CD14-positive monocyte (primary cell): ENCODE data around the gene PTCD3. TPM values are rescaled to one million over a fixed set of nuclear protein-coding genes. Genes with fewer than 3 reads are reported as not detected.

ENCODE experiments used
- DNase-seq, 3 donors: peaks; one replicate each; pipeline ENCODE4 v3.0.0-alpha.2; 2011 to 2022
- H2AFZ ChIP-seq: 2 replicates; pipeline ENCODE4 v1.6.0; 2012; ENCODE audit warnings: mild to moderate bottlenecking, low read depth, low read length, inconsistent platforms; ENCODE audit not compliant: insufficient read depth, poor library complexity, severe bottlenecking
- H3K27ac ChIP-seq, 2 donors: 1 replicate in 1 of 2; 2 replicates in 1 of 2; pipeline ENCODE4 v1.5.1; 2012 to 2013; ENCODE audit warnings: low read length in 2 of 2, control low read depth in 1 of 2, inconsistent platforms in 1 of 2, low read depth in 1 of 2, mild to moderate bottlenecking in 1 of 2
- H3K27me3 ChIP-seq, 2 donors: one replicate each; pipeline versions ENCODE4 v1.6.0 to v1.6.1; 2011 to 2013; ENCODE audit warnings: low read length in 2 of 2; ENCODE audit not compliant: control insufficient read depth in 2 of 2, insufficient read depth in 2 of 2
- H3K36me3 ChIP-seq, 2 donors: replicated peaks in 1 of 2; 1 replicate in 1 of 2; 2 replicates in 1 of 2; pipeline versions ENCODE4 v1.5.1 to v1.6.1; 2012 to 2013; ENCODE audit warnings: low read length in 2 of 2, control low read depth in 1 of 2, inconsistent platforms in 1 of 2, mild to moderate bottlenecking in 1 of 2; ENCODE audit not compliant: insufficient read depth in 2 of 2, control insufficient read depth in 1 of 2
- H3K4me1 ChIP-seq, 2 donors: 1 replicate in 1 of 2; 2 replicates in 1 of 2; pipeline versions ENCODE4 v1.5.1 to v1.6.1; 2012 to 2013; ENCODE audit warnings: low read length in 2 of 2, control low read depth in 1 of 2, inconsistent platforms in 1 of 2, mild to moderate bottlenecking in 1 of 2, moderate library complexity in 1 of 2; ENCODE audit not compliant: insufficient read depth in 2 of 2, control insufficient read depth in 1 of 2
- H3K4me2 ChIP-seq: replicated peaks from 2 replicates; pipeline ENCODE3; 2012; ENCODE audit warnings: low read length, moderate library complexity, mild to moderate bottlenecking; ENCODE audit not compliant: poor library complexity, severe bottlenecking; ENCODE audit errors: extremely low read depth
- H3K4me3 ChIP-seq, 3 experiments: fragments of 200-600 bp in 1 of 3; sonication (generic) in 1 of 3; replicated peaks in 1 of 3; 1 replicate in 2 of 3; 2 replicates in 1 of 3; pipeline ENCODE4 v1.5.1; 2011 to 2013; ENCODE audit warnings: low read length in 3 of 3, mild to moderate bottlenecking in 3 of 3, control low read depth in 2 of 3, low read depth in 2 of 3, inconsistent platforms in 1 of 3, moderate library complexity in 1 of 3
- H3K79me2 ChIP-seq: 2 replicates; pipeline ENCODE4 v1.6.0; 2012; ENCODE audit warnings: mild to moderate bottlenecking, control low read depth, inconsistent platforms, low read length, moderate library complexity; ENCODE audit not compliant: insufficient read depth
- H3K9ac ChIP-seq: 2 replicates; pipeline ENCODE4 v1.6.0; 2017; ENCODE audit warnings: low read length, mild to moderate bottlenecking; ENCODE audit not compliant: insufficient read depth, poor library complexity, severe bottlenecking
- H3K9me3 ChIP-seq, 2 donors: replicated peaks in 1 of 2; 1 replicate in 1 of 2; 2 replicates in 1 of 2; pipeline versions ENCODE4 v1.5.1 to v1.6.1; 2012 to 2013; ENCODE audit warnings: low read length in 2 of 2, control low read depth in 1 of 2; ENCODE audit not compliant: control insufficient read depth in 1 of 2, insufficient read depth in 1 of 2
- H4K20me1 ChIP-seq: 2 replicates; pipeline ENCODE4 v1.6.0; 2012; ENCODE audit warnings: mild to moderate bottlenecking, low read length, control low read depth, moderate library complexity; ENCODE audit not compliant: insufficient read depth
- H3K27ac Mint-ChIP-seq, 7 donors: one replicate each; pipeline ENCODE4 v1.8.0; 2020; ENCODE audit warnings: mild to moderate bottlenecking in 7 of 7, mixed read lengths in 7 of 7, moderate library complexity in 6 of 7, inconsistent platforms in 2 of 7
- H3K27me3 Mint-ChIP-seq, 3 donors: one replicate each; pipeline ENCODE4 v1.8.0; 2021 to 2022; ENCODE audit warnings: low read depth in 3 of 3, mild to moderate bottlenecking in 3 of 3, mixed read lengths in 3 of 3, moderate library complexity in 3 of 3, inconsistent platforms in 1 of 3
- H3K36me3 Mint-ChIP-seq, 2 donors: one replicate each; pipeline ENCODE4 v1.8.0; 2020; ENCODE audit warnings: mixed read lengths in 2 of 2, inconsistent platforms in 1 of 2, mild to moderate bottlenecking in 1 of 2
- H3K4me1 Mint-ChIP-seq: one replicate; pipeline ENCODE4 v1.8.0; 2020; ENCODE audit warnings: mild to moderate bottlenecking, mixed read lengths
- H3K4me3 Mint-ChIP-seq, 2 donors: one replicate each; pipeline ENCODE4 v1.8.0; 2020; ENCODE audit warnings: mild to moderate bottlenecking in 2 of 2, mixed read lengths in 2 of 2, moderate library complexity in 1 of 2
- H3K9me3 Mint-ChIP-seq, 7 donors: one replicate each; pipeline ENCODE4 v1.8.0; 2020 to 2022; ENCODE audit warnings: mixed read lengths in 7 of 7, mild to moderate bottlenecking in 6 of 7, moderate library complexity in 6 of 7, inconsistent platforms in 2 of 7
- WGBS: methylation state at CpG from one replicate; pipeline ENCODE4 v1.1.5; 2013; ENCODE audit warnings: missing lambda C conversion rate; ENCODE audit not compliant: insufficient coverage; 5-methylcytosine and 5-hydroxymethylcytosine counted together
- intact Hi-C, 2 donors: fragments of 100-400 bp; cut with micrococcal nuclease; formaldehyde crosslinking; loops; one replicate each; pipeline versions ENCODE4 v1.15.0 to v1.15.1; 2023
- polyA plus RNA-seq, 3 donors: library from polyadenylated mRNA; depleted of rRNA in 1 of 3; unstranded in 2 of 3; stranded (reverse) in 1 of 3; fragments of 300-500 nt in 2 of 3; fragments of >200 nt in 1 of 3; fragmentation: Illumina TruSeq in 2 of 3; gene quantifications; 1 replicate in 2 of 3; 2 replicates in 1 of 3; pipeline ENCODE4 v1.2.3, GENCODE V29; 2012 to 2021
- TF ChIP-seq, protein P1 (sequence below): fragments of 200-600 bp; IDR thresholded peaks from one replicate; pipeline ENCODE4 v1.8.0; 2022; ENCODE audit warnings: antibody characterized with exemption, mild to moderate bottlenecking

The PTCD3 gene
- polyA plus RNA-seq, 3 donors, result 14.0 to 60.5 (median 17.8) TPM

DNA sequence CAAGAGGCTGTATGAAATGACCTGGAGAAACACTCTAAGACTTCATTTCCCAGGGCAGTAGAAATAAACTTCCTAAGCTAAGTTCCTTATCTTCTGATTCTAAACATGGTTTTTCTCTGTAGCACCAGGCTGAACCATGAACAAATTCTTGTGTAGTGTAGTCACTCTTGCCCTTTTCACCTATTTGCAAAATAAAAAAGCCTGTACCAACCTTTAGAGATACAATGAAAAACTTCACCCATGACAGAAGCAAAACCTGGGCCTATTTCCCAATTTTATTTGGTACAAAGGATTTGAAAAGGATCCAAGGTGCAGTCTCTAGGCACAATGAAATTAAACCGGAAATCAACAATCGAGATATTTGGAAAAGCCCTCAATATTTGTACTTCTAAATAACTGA lies 44.0 kb upstream of the PTCD3 start:
- no peak for DNase-seq
- Histone ChIP-seq H3K79me2 (no peaks in the 10 kb centered on the region), H3K4me2 (no peak overlapping the region), H3K9me3 (no peaks in the 10 kb centered on the region), H3K4me3 (no peak overlapping the region), H3K9ac (no peak overlapping the region), H4K20me1 (no peaks in the 10 kb centered on the region), H2AFZ (no peak overlapping the region), H3K27ac (no peak overlapping the region), H3K27me3 (no peaks in the 10 kb centered on the region), H3K4me1 (no peaks in the 10 kb centered on the region), H3K36me3 (peaks cover 42 to 75% of the 10 kb centered on the region in 2 donors)
- intact Hi-C loops, result no loop called here
- WGBS, result no CpG with 5 or more reads among the region's 2 CpGs
- TF ChIP-seq, protein P1, sequence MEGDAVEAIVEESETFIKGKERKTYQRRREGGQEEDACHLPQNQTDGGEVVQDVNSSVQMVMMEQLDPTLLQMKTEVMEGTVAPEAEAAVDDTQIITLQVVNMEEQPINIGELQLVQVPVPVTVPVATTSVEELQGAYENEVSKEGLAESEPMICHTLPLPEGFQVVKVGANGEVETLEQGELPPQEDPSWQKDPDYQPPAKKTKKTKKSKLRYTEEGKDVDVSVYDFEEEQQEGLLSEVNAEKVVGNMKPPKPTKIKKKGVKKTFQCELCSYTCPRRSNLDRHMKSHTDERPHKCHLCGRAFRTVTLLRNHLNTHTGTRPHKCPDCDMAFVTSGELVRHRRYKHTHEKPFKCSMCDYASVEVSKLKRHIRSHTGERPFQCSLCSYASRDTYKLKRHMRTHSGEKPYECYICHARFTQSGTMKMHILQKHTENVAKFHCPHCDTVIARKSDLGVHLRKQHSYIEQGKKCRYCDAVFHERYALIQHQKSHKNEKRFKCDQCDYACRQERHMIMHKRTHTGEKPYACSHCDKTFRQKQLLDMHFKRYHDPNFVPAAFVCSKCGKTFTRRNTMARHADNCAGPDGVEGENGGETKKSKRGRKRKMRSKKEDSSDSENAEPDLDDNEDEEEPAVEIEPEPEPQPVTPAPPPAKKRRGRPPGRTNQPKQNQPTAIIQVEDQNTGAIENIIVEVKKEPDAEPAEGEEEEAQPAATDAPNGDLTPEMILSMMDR, result no peak
- peaks cover 63 to 65% of the 10 kb centered on the region in 2 donors for H3K36me3 Mint-ChIP-seq
- no peak overlapping the region for H3K27ac Mint-ChIP-seq
- no peak overlapping the region for H3K4me3 Mint-ChIP-seq
- no peaks in the 10 kb centered on the region for H3K27me3 Mint-ChIP-seq
- H3K9me3 Mint-ChIP-seq, result peaks cover 0 to 11% (median 3%) of the 10 kb centered on the region in 7 donors
- no peaks in the 10 kb centered on the region for H3K4me1 Mint-ChIP-seq

DNA sequence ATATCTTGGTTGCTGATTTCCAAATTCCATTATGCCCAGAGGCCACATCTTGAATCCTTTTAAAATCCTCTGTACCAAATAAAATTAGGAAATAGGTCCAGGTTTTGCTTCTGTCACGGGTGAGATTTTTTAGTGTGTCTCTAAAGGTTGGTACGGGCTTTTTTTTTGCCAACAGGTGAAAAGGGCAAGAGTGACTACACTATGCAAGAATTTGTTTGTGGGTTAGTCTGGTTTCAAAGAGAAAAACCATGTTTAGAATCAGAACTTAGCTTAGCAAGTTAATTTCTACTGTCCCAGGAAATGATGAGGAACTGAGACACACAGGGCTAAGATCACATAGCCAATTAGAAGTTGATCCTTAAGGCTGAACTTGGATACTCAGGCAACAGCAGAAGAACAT lies 42.0 kb upstream of the PTCD3 start:
- 100% methylated on average over 1 of the region's 2 CpGs for WGBS
- intact Hi-C loops, result no loop called here
- H3K27me3 Mint-ChIP-seq, result peaks cover 0 to under 1% (median 0%) of the 10 kb centered on the region in 3 donors
- peak overlapping the region in 1 of 7 donors; percentile 30 for H3K27ac Mint-ChIP-seq
- no peaks in the 10 kb centered on the region for H3K27me3 ChIP-seq
- no peaks in the 10 kb centered on the region for H3K79me2 ChIP-seq
- no peak overlapping the region for H3K4me3 Mint-ChIP-seq
- H3K9ac ChIP-seq, result no peak overlapping the region
- H3K9me3 ChIP-seq, result no peaks in the 10 kb centered on the region
- no peak for DNase-seq
- H3K36me3 Mint-ChIP-seq, result peaks cover 73 to 75% of the 10 kb centered on the region in 2 donors
- peaks cover 0 to 11% (median 3%) of the 10 kb centered on the region in 7 donors for H3K9me3 Mint-ChIP-seq
- H3K36me3 ChIP-seq, result peaks cover 55 to 92% of the 10 kb centered on the region in 2 donors
- no peak overlapping the region for H3K27ac ChIP-seq
- H3K4me1 Mint-ChIP-seq, result no peaks in the 10 kb centered on the region
- H2AFZ ChIP-seq, result no peak overlapping the region
- TF ChIP-seq, protein P1, result no peak
- H3K4me1 ChIP-seq, result no peaks in the 10 kb centered on the region
- no peaks in the 10 kb centered on the region for H4K20me1 ChIP-seq
- H3K4me2 ChIP-seq, result no peak overlapping the region
- H3K4me3 ChIP-seq, result no peak overlapping the region
